Neural crest cell (in vitro differentiated cells): Measurements from ENCODE around the gene DLG5. TPM values are rescaled to one million over a fixed set of nuclear protein-coding genes. Genes with fewer than 3 reads are reported as not detected.

Source experiments
- DNase-seq: peaks from one replicate; pipeline ENCODE4 v3.0.0; 2021; ENCODE audit warnings: low read depth, mixed read lengths, low spot score
- H3K27ac Mint-ChIP-seq: one replicate; pipeline ENCODE4 v1.8.0; 2021; ENCODE audit warnings: mild to moderate bottlenecking, mixed read lengths; ENCODE audit not compliant: unreplicated experiment
- H3K27me3 Mint-ChIP-seq: 2 replicates; pipeline ENCODE4 v1.8.0; 2021; ENCODE audit warnings: low read depth, mild to moderate bottlenecking, mixed read lengths
- H3K36me3 Mint-ChIP-seq: 2 replicates; pipeline ENCODE4 v1.8.0; 2021; ENCODE audit warnings: low read depth, mild to moderate bottlenecking, mixed read lengths
- H3K4me1 Mint-ChIP-seq: 2 replicates; pipeline ENCODE4 v1.8.0; 2021; ENCODE audit warnings: mixed read lengths
- H3K4me3 Mint-ChIP-seq: one replicate; pipeline ENCODE4 v1.8.0; 2021; ENCODE audit warnings: mild to moderate bottlenecking, mixed read lengths
- H3K9me3 Mint-ChIP-seq: 2 replicates; pipeline ENCODE4 v1.8.0; 2021; ENCODE audit warnings: mixed read lengths
- total RNA-seq: library from RNA; stranded (reverse); gene quantifications from 2 replicates; pipeline ENCODE4 v1.2.1, GENCODE V29; 2021
- TF ChIP-seq, protein P1 (sequence below): fragments of 200-600 bp; sonication (generic); conservative IDR thresholded peaks from 2 replicates; pipeline ENCODE4 v1.5.0; 2021; ENCODE audit warnings: antibody characterized with exemption, mild to moderate bottlenecking

DLG5 gene
- total RNA-seq, 1 donor from 2014 or later: 87.3 TPM

- TF ChIP-seq, protein P1, sequence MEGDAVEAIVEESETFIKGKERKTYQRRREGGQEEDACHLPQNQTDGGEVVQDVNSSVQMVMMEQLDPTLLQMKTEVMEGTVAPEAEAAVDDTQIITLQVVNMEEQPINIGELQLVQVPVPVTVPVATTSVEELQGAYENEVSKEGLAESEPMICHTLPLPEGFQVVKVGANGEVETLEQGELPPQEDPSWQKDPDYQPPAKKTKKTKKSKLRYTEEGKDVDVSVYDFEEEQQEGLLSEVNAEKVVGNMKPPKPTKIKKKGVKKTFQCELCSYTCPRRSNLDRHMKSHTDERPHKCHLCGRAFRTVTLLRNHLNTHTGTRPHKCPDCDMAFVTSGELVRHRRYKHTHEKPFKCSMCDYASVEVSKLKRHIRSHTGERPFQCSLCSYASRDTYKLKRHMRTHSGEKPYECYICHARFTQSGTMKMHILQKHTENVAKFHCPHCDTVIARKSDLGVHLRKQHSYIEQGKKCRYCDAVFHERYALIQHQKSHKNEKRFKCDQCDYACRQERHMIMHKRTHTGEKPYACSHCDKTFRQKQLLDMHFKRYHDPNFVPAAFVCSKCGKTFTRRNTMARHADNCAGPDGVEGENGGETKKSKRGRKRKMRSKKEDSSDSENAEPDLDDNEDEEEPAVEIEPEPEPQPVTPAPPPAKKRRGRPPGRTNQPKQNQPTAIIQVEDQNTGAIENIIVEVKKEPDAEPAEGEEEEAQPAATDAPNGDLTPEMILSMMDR: no peak
- Mint-ChIP-seq H3K27me3 (no peaks in the 10 kb centered on the region), H3K36me3 (peaks cover 32% of the 10 kb centered on the region)
These were observed 139.1 kb downstream of the DLG5 start for GRCh38 chr10:77787440-77787839.

GRCh38 chr10:77784856-77785255 lies 141.7 kb downstream of the DLG5 start:
- Mint-ChIP-seq H3K4me3 (no peak overlapping the region), H3K4me1 (no peaks in the 10 kb centered on the region), H3K36me3 (peaks cover 38% of the 10 kb centered on the region)

More at GRCh38 chr10:77787440-77787839, 139.1 kb downstream of the DLG5 start:
- DNase-seq: no peak
- Mint-ChIP-seq H3K4me1 (no peaks in the 10 kb centered on the region), H3K9me3 (no peaks in the 10 kb centered on the region), H3K27ac (no peak overlapping the region), H3K4me3 (no peak overlapping the region)

GRCh38 chr10:77782328-77783061 lies 144.1 kb downstream of the DLG5 start:
- Mint-ChIP-seq H3K9me3 (peaks cover 7% of the 10 kb centered on the region), H3K27me3 (no peaks in the 10 kb centered on the region), H3K4me1 (no peaks in the 10 kb centered on the region), H3K27ac (no peak overlapping the region), H3K36me3 (peaks cover 42% of the 10 kb centered on the region), H3K4me3 (no peak overlapping the region)
- TF ChIP-seq, protein P1: no peak
- no peak for DNase-seq

More at GRCh38 chr10:77784856-77785255, 141.7 kb downstream of the DLG5 start:
- Mint-ChIP-seq H3K9me3 (no peaks in the 10 kb centered on the region), H3K27ac (no peak overlapping the region), H3K27me3 (no peaks in the 10 kb centered on the region)
- DNase-seq: no peak
- TF ChIP-seq, protein P1: no peak

GRCh38 chr10:77781451-77782327 lies 144.9 kb downstream of the DLG5 start:
- Mint-ChIP-seq H3K9me3 (peaks cover 10% of the 10 kb centered on the region), H3K36me3 (peaks cover 41% of the 10 kb centered on the region), H3K4me1 (no peaks in the 10 kb centered on the region), H3K27me3 (no peaks in the 10 kb centered on the region), H3K4me3 (no peak overlapping the region), H3K27ac (no peak overlapping the region)
- no peak for DNase-seq
- TF ChIP-seq, protein P1: no peak

- no peak for DNase-seq
- no peak overlapping the region for H3K4me3 Mint-ChIP-seq
- no peaks in the 10 kb centered on the region for H3K4me1 Mint-ChIP-seq
- no peaks in the 10 kb centered on the region for H3K27me3 Mint-ChIP-seq
- peaks cover 46% of the 10 kb centered on the region for H3K36me3 Mint-ChIP-seq
- TF ChIP-seq, protein P1: no peak
- H3K9me3 Mint-ChIP-seq: peaks cover 18% of the 10 kb centered on the region
- H3K27ac Mint-ChIP-seq: no peak overlapping the region
These were observed 146.4 kb downstream of the DLG5 start for GRCh38 chr10:77780180-77780579.
